ENCODE results near the gene BSND. TPM values are rescaled to one million over a fixed set of nuclear protein-coding genes. Genes with fewer than 3 reads are reported as not detected.

The BSND gene
- total RNA-seq, 2 donors from 2014 or later = 0.13 to 0.20 TPM

DNA sequence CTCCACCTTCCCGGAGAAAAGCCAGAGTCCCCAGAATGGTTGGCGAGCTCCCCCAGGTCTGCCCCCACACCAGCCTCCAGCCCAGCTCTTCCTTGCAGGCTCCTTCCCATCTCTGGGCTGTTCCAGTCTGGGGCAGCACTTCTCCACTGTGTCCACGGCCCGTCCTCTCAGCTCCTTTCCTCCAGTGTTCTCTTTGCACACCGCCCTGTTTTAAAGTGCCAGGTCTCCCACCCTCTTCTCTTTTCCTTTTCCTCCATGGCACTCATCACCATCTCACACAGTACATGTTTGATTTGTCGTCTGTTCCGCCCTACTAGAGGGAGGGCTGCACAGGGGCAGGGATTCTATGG, 34.5 kb downstream of the BSND start:
- Mint-ChIP-seq H3K27ac (no peak overlapping the region), H3K36me3 (ENCODE audit: low read depth) (peaks cover 21% of the 10 kb centered on the region), H3K4me3 (no peak overlapping the region), H3K4me1 (peaks cover 31% of the 10 kb centered on the region), H3K27me3 (ENCODE audit: insufficient read depth) (peaks cover 17% of the 10 kb centered on the region), H3K9me3 (peaks cover 17% of the 10 kb centered on the region)
- H3K27me3 ChIP-seq (ENCODE audit: control insufficient read depth, insufficient read depth, low read length, poor library complexity, severe bottlenecking) = peaks cover 9% of the 10 kb centered on the region
- DNase-seq = no peak
- H3K36me3 ChIP-seq (ENCODE audit: control insufficient read depth, insufficient read depth, low read length) = no peaks in the 10 kb centered on the region
- H3K4me1 ChIP-seq (ENCODE audit: control insufficient read depth, insufficient read depth, low read length) = peaks cover 7% of the 10 kb centered on the region
- TF ChIP-seq, protein P1, sequence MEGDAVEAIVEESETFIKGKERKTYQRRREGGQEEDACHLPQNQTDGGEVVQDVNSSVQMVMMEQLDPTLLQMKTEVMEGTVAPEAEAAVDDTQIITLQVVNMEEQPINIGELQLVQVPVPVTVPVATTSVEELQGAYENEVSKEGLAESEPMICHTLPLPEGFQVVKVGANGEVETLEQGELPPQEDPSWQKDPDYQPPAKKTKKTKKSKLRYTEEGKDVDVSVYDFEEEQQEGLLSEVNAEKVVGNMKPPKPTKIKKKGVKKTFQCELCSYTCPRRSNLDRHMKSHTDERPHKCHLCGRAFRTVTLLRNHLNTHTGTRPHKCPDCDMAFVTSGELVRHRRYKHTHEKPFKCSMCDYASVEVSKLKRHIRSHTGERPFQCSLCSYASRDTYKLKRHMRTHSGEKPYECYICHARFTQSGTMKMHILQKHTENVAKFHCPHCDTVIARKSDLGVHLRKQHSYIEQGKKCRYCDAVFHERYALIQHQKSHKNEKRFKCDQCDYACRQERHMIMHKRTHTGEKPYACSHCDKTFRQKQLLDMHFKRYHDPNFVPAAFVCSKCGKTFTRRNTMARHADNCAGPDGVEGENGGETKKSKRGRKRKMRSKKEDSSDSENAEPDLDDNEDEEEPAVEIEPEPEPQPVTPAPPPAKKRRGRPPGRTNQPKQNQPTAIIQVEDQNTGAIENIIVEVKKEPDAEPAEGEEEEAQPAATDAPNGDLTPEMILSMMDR (conservative IDR thresholded peaks at IDR 0.05) = no peak
- WGBS, 2 experiments (ENCODE audit: insufficient coverage in 1 of 2, insufficient read length in 1 of 2) = 50 to 83% methylated on average over 1 to 7 of the region's 7 CpGs
- peaks cover 12% of the 10 kb centered on the region for H3K9me3 ChIP-seq (ENCODE audit: control insufficient read depth, low read length)
- H3K27ac ChIP-seq (ENCODE audit: low read depth, low read length) = no peak overlapping the region
- H3K4me3 ChIP-seq (ENCODE audit: low read length) = no peak overlapping the region
- no peak overlapping the region for H3K9ac ChIP-seq (ENCODE audit: extremely low read depth, low read length, poor library complexity, severe bottlenecking)

DNA sequence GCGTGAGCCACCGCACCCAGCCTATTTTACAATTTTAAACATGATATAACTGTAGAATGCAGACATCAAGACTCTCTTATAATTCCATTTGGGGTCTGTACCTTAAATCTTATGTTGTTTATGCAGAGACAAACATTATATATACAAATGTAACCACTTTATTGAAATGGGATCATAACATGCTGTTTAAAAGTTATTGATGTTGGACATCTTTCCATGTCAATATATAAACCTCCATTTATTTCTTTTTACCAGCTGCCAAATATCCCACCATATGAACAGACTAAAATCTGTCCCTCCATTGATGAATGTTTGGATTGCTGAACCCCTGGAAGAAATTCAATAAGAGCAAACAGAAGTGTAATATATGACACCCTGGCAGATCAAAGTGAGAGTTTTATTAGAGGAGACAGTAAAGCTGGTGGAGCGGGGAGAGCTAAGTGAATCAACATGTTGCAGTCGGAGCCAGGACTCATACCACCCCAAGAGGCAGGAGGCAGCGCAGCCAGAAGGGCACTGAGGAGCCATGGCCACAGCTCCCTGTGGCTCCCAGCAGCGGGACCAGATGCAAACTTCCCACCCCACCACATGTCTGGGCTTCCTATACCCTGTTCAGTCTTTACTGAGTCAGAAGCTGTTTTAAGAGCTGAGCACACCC, 35.9 kb downstream of the BSND start:
- Mint-ChIP-seq H3K9me3 (peaks cover 17% of the 10 kb centered on the region), H3K36me3 (ENCODE audit: low read depth) (peaks cover 21% of the 10 kb centered on the region), H3K4me1 (peaks cover 38% of the 10 kb centered on the region), H3K27me3 (ENCODE audit: insufficient read depth) (peaks cover 28% of the 10 kb centered on the region), H3K27ac (no peak overlapping the region), H3K4me3 (no peak overlapping the region)
- Histone ChIP-seq H3K9me3 (ENCODE audit: control insufficient read depth, low read length) (peaks cover 12% of the 10 kb centered on the region), H3K4me1 (ENCODE audit: control insufficient read depth, insufficient read depth, low read length) (peaks cover 11% of the 10 kb centered on the region), H3K36me3 (ENCODE audit: control insufficient read depth, insufficient read depth, low read length) (no peaks in the 10 kb centered on the region), H3K4me3 (ENCODE audit: low read length) (no peak overlapping the region), H3K9ac (ENCODE audit: extremely low read depth, low read length, poor library complexity, severe bottlenecking) (no peak overlapping the region), H3K27me3 (ENCODE audit: control insufficient read depth, insufficient read depth, low read length, poor library complexity, severe bottlenecking) (peaks cover 20% of the 10 kb centered on the region), H3K27ac (ENCODE audit: low read depth, low read length) (no peak overlapping the region)
- DNase-seq = no peak
- 93 to 100% methylated on average over 1 to 6 of the region's 6 CpGs for WGBS, 2 experiments (ENCODE audit: insufficient coverage in 1 of 2, insufficient read length in 1 of 2)
- TF ChIP-seq, protein P1 (conservative IDR thresholded peaks at IDR 0.05) = no peak

DNA sequence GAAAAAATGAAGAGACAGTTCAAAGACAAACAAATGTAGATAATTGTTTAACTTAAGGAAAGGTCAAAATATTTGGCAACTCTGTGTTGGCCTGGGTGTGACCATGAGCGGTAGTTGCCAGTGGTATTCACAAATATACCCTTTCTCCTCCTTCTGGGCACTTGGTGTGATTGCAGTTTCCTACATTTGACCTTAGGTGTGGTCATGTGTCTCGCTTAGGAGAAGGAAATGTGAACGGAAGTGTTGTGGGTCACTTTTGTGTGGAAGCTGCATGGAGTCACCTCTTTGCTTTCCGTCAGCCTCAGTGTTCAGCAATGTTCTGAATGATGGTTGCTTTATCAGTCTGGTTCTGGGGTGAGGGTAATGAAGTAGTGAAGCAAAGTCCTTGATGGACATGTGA, 37.2 kb downstream of the BSND start:
- no peak for DNase-seq
- no peaks in the 10 kb centered on the region for H3K36me3 ChIP-seq (ENCODE audit: control insufficient read depth, insufficient read depth, low read length)
- peaks cover 12% of the 10 kb centered on the region for H3K9me3 ChIP-seq (ENCODE audit: control insufficient read depth, low read length)
- no peak overlapping the region for H3K9ac ChIP-seq (ENCODE audit: extremely low read depth, low read length, poor library complexity, severe bottlenecking)
- H3K27ac ChIP-seq (ENCODE audit: low read depth, low read length) = no peak overlapping the region
- no peak overlapping the region for H3K27ac Mint-ChIP-seq
- H3K9me3 Mint-ChIP-seq = peaks cover 10% of the 10 kb centered on the region
- H3K27me3 Mint-ChIP-seq (ENCODE audit: insufficient read depth) = peaks cover 35% of the 10 kb centered on the region
- H3K27me3 ChIP-seq (ENCODE audit: control insufficient read depth, insufficient read depth, low read length, poor library complexity, severe bottlenecking) = peaks cover 33% of the 10 kb centered on the region
- H3K4me3 ChIP-seq (ENCODE audit: low read length) = no peak overlapping the region
- peaks cover 9% of the 10 kb centered on the region for H3K36me3 Mint-ChIP-seq (ENCODE audit: low read depth)
- TF ChIP-seq, protein P1 (conservative IDR thresholded peaks at IDR 0.05) = peak; percentile 62
- H3K4me3 Mint-ChIP-seq = no peak overlapping the region
- peaks cover 46% of the 10 kb centered on the region for H3K4me1 Mint-ChIP-seq
- H3K4me1 ChIP-seq (ENCODE audit: control insufficient read depth, insufficient read depth, low read length) = peaks cover 17% of the 10 kb centered on the region
- WGBS, 2 experiments (ENCODE audit: insufficient coverage in 1 of 2, insufficient read length in 1 of 2) = 95 to 100% methylated on average over 1 to 4 of the region's 4 CpGs
